H1 (cell line): Measurements from ENCODE around the gene TP53RK. TPM values are rescaled to one million over a fixed set of nuclear protein-coding genes. Genes with fewer than 3 reads are reported as not detected.

ENCODE experiments used
- CTCF ChIA-PET: fragments of 300-600 bp; sonication (Branson Sonifier 250); formaldehyde crosslinking; loops from one replicate; lab custom pipeline; 2021; ENCODE audit not compliant: partially characterized antibody; lab: Charles Lee
- POLR2A ChIA-PET: fragments of 300-600 bp; sonication (Branson Sonifier 250); formaldehyde crosslinking; loops from one replicate; lab custom pipeline; 2021; ENCODE audit warnings: inconsistent platforms; ENCODE audit not compliant: partially characterized antibody; lab: Charles Lee
- DNase-seq, 2 experiments: peaks; one replicate each; pipeline versions ENCODE4 v3.0.0 to v3.0.0-alpha.2; 2010 to 2022; ENCODE audit warnings: low spot score in 2 of 2, low read depth in 1 of 2, mixed read lengths in 1 of 2
- FAIRE-seq: peaks from 2 replicates; lab custom pipeline; 2011; peaks lifted over from hg19 to GRCh38; lab: Jason Lieb, UNC
- H2AFZ ChIP-seq: 2 replicates; pipeline ENCODE4 v1.8.1; 2012; ENCODE audit warnings: low read length, inconsistent platforms
- H2AK5ac ChIP-seq: 2 replicates; pipeline ENCODE4 v1.6.1; 2013; ENCODE audit warnings: low read depth, low read length
- H2BK120ac ChIP-seq: replicated peaks from 2 replicates; pipeline ENCODE3; 2013; ENCODE audit warnings: low read depth, low read length, inconsistent platforms
- H2BK12ac ChIP-seq: 2 replicates; pipeline ENCODE4 v1.6.1; 2013; ENCODE audit warnings: low read depth, low read length
- H2BK15ac ChIP-seq: 2 replicates; pipeline ENCODE4 v1.6.1; 2013; ENCODE audit warnings: low read length
- H2BK20ac ChIP-seq: 2 replicates; pipeline ENCODE4 v1.6.1; 2013; ENCODE audit warnings: low read length
- H2BK5ac ChIP-seq: 2 replicates; pipeline ENCODE4 v1.6.1; 2013; ENCODE audit warnings: low read depth, low read length
- H3K14ac ChIP-seq: 2 replicates; pipeline ENCODE4 v1.6.1; 2013; ENCODE audit warnings: inconsistent platforms; ENCODE audit not compliant: insufficient read length
- H3K18ac ChIP-seq: 2 replicates; pipeline ENCODE4 v1.6.1; 2013; ENCODE audit warnings: low read length; ENCODE audit errors: extremely low read depth
- H3K23ac ChIP-seq: 2 replicates; pipeline ENCODE4 v1.6.1; 2013; ENCODE audit warnings: inconsistent platforms; ENCODE audit not compliant: insufficient read length
- H3K23me2 ChIP-seq: 2 replicates; pipeline ENCODE4 v1.6.1; 2013; ENCODE audit warnings: low read depth, low read length
- H3K27ac ChIP-seq: 2 replicates; pipeline ENCODE4 v1.6.1; 2011; ENCODE audit warnings: low read depth, low read length, inconsistent platforms
- H3K27me3 ChIP-seq, 4 experiments: replicated peaks in 1 of 4; 1 replicate in 1 of 4; 2 replicates in 3 of 4; pipeline versions ENCODE4 v1.6.1 to v1.8.1; 2011 to 2013; ENCODE audit warnings: low read length in 3 of 4, mild to moderate bottlenecking in 3 of 4, inconsistent platforms in 2 of 4, mixed read lengths in 2 of 4, moderate library complexity in 1 of 4; ENCODE audit not compliant: control insufficient read depth in 3 of 4, insufficient read depth in 3 of 4; ENCODE audit errors: extremely low read depth in 1 of 4
- H3K36me3 ChIP-seq, 4 experiments: 2 replicates each; pipeline versions ENCODE4 v1.6.1 to v1.8.1; 2011 to 2013; ENCODE audit warnings: mild to moderate bottlenecking in 4 of 4, low read length in 3 of 4, moderate library complexity in 2 of 4, control low read depth in 1 of 4, inconsistent platforms in 1 of 4; ENCODE audit not compliant: insufficient read depth in 4 of 4, control insufficient read depth in 2 of 4
- H3K4ac ChIP-seq: replicated peaks from 2 replicates; pipeline ENCODE3; 2013; ENCODE audit warnings: low read length, low read depth, mixed read lengths, inconsistent platforms; ENCODE audit not compliant: insufficient read length
- H3K4me1 ChIP-seq, 4 experiments: replicated peaks in 1 of 4; 1 replicate in 1 of 4; 2 replicates in 3 of 4; pipeline versions ENCODE4 v1.6.1 to v1.8.1; 2011 to 2013; ENCODE audit warnings: low read length in 3 of 4, inconsistent platforms in 2 of 4, mixed read lengths in 1 of 4; ENCODE audit not compliant: insufficient read depth in 4 of 4, control insufficient read depth in 3 of 4
- H3K4me2 ChIP-seq, 2 experiments: 2 replicates each; pipeline versions ENCODE4 v1.6.1 to v1.8.1; 2011 to 2013; ENCODE audit warnings: low read depth in 2 of 2, low read length in 2 of 2, control low read depth in 1 of 2, inconsistent platforms in 1 of 2, mild to moderate bottlenecking in 1 of 2; ENCODE audit not compliant: insufficient read depth in 1 of 2
- H3K4me3 ChIP-seq, 4 experiments: fragments of 200-600, 300-600 bp in 1 of 4; sonication (generic), shearing (Covaris generic), sonication (Bioruptor Twin) in 1 of 4; 2 replicates each; pipeline versions ENCODE4 v1.5.1 to v1.8.1; 2011 to 2016; ENCODE audit warnings: low read length in 4 of 4, low read depth in 3 of 4, control low read depth in 2 of 4, inconsistent platforms in 2 of 4, mild to moderate bottlenecking in 2 of 4, mixed read lengths in 1 of 4, moderate library complexity in 1 of 4; ENCODE audit not compliant: insufficient read depth in 2 of 4; ENCODE audit errors: extremely low read depth in 1 of 4
- H3K56ac ChIP-seq: replicated peaks from 2 replicates; pipeline ENCODE3; 2013; ENCODE audit warnings: low read depth, mild to moderate bottlenecking, mixed read lengths, low read length, inconsistent platforms; ENCODE audit not compliant: insufficient read length
- H3K79me1 ChIP-seq: 2 replicates; pipeline ENCODE4 v1.6.1; 2013; ENCODE audit warnings: low read depth, low read length, control low read depth
- H3K79me2 ChIP-seq, 2 experiments: 2 replicates each; pipeline versions ENCODE4 v1.6.1 to v1.8.1; 2012 to 2013; ENCODE audit warnings: low read length in 2 of 2, mild to moderate bottlenecking in 2 of 2, inconsistent platforms in 1 of 2; ENCODE audit not compliant: insufficient read depth in 2 of 2, control insufficient read depth in 1 of 2
- H3K9ac ChIP-seq, 4 experiments: replicated peaks in 1 of 4; 1 replicate in 1 of 4; 2 replicates in 3 of 4; pipeline versions ENCODE4 v1.6.1 to v1.8.1; 2011 to 2013; ENCODE audit warnings: low read depth in 3 of 4, low read length in 3 of 4, control low read depth in 2 of 4, mild to moderate bottlenecking in 2 of 4, moderate library complexity in 2 of 4, inconsistent platforms in 1 of 4; ENCODE audit errors: extremely low read depth in 1 of 4
- H3K9me3 ChIP-seq, 2 experiments: 2 replicates each; pipeline versions ENCODE4 v1.6.1 to v1.8.1; 2012 to 2013; ENCODE audit warnings: mild to moderate bottlenecking in 2 of 2, moderate library complexity in 2 of 2, control low read depth in 1 of 2, inconsistent platforms in 1 of 2, low read depth in 1 of 2, low read length in 1 of 2, mixed read lengths in 1 of 2; ENCODE audit not compliant: insufficient read depth in 2 of 2
- H4K20me1 ChIP-seq, 2 experiments: replicated peaks in 1 of 2; 2 replicates each; pipeline versions ENCODE3 to v1.8.1; 2011 to 2013; ENCODE audit warnings: inconsistent platforms in 2 of 2, low read length in 2 of 2, mild to moderate bottlenecking in 1 of 2; ENCODE audit not compliant: insufficient read depth in 2 of 2, control insufficient read depth in 1 of 2
- H4K5ac ChIP-seq: 2 replicates; pipeline ENCODE4 v1.6.1; 2013; ENCODE audit warnings: low read length, low read depth, mixed read lengths, inconsistent platforms; ENCODE audit not compliant: insufficient read length
- H4K8ac ChIP-seq: 2 replicates; pipeline ENCODE4 v1.8.0; 2013; ENCODE audit warnings: mild to moderate bottlenecking, moderate library complexity, low read length, inconsistent platforms; ENCODE audit not compliant: insufficient read depth; ENCODE audit errors: extremely low read depth
- H4K91ac ChIP-seq: replicated peaks from 2 replicates; pipeline ENCODE3; 2013; ENCODE audit warnings: low read length, mixed read lengths, inconsistent platforms; ENCODE audit not compliant: insufficient read length
- GABPA ChIP-seq: IDR thresholded peaks from 2 replicates; pipeline ENCODE4 v1.6.1; 2011; ENCODE audit warnings: mild to moderate bottlenecking, low read length, moderate library complexity, borderline replicate concordance; ENCODE audit not compliant: insufficient read depth
- POU5F1 ChIP-seq: IDR thresholded peaks from 2 replicates; pipeline ENCODE4 v1.6.1; 2011; ENCODE audit warnings: low read depth, mild to moderate bottlenecking, low read length, moderate library complexity
- RAD21 ChIP-seq, 2 experiments: IDR thresholded peaks in 1 of 2; conservative IDR thresholded peaks in 1 of 2; 2 replicates each; pipeline ENCODE4 v1.6.1; 2011; ENCODE audit warnings: low read depth in 2 of 2, low read length in 2 of 2, improper control_type of control experiment in 1 of 2, inconsistent platforms in 1 of 2, mild to moderate bottlenecking in 1 of 2, moderate library complexity in 1 of 2
- SP1 ChIP-seq: IDR thresholded peaks from 2 replicates; pipeline ENCODE4 v1.6.1; 2011; ENCODE audit warnings: low read depth, low read length
- TAF7 ChIP-seq: optimal IDR thresholded peaks from 2 replicates; pipeline ENCODE3; 2011; ENCODE audit warnings: low read depth, mild to moderate bottlenecking, inconsistent platforms, low read length, moderate library complexity, borderline replicate concordance
- TEAD4 ChIP-seq: IDR thresholded peaks from 2 replicates; pipeline ENCODE4 v1.6.1; 2012; ENCODE audit warnings: low read depth, low read length, inconsistent platforms, mixed read lengths
- WGBS, 2 experiments: shearing (Covaris generic) in 1 of 2; methylation state at CpG; one replicate each; pipeline versions ENCODE4 v1.1.6 to v1.1.7; 2013 to 2015; ENCODE audit warnings: low lambda C conversion rate in 2 of 2, mixed read lengths in 2 of 2, inconsistent platforms in 1 of 2, low coverage in 1 of 2, missing lambda C conversion rate in 1 of 2; ENCODE audit not compliant: insufficient replicate concordance in 2 of 2, insufficient coverage in 1 of 2, insufficient read length in 1 of 2; ENCODE audit errors: extremely low coverage in 1 of 2, missing lambda C conversion rate in 1 of 2; 5-methylcytosine and 5-hydroxymethylcytosine counted together
- polyA plus RNA-seq, 7 experiments: library from polyadenylated mRNA; depleted of rRNA in 3 of 7; stranded (reverse) in 5 of 7; unstranded in 2 of 7; fragments of >200 nt in 5 of 7; fragments of 200-250 nt in 2 of 7; gene quantifications; 1 replicate in 5 of 7; 2 replicates in 1 of 7; 4 replicates in 1 of 7; pipeline versions ENCODE4 v1.2.1 to v1.2.3, GENCODE V29; 2011 to 2013; ENCODE audit warnings: missing spikeins in 2 of 7, mixed read lengths in 2 of 7
- total RNA-seq: library from RNA; stranded (reverse); fragmentation: NEBNext Ultra II Directional; extraction: Animal tissue kit (Norgen Biotek cat#: 25700); gene quantifications from 2 replicates; pipeline ENCODE4 v1.2.1, GENCODE V29; 2021
- TF ChIP-seq, protein P1 (sequence below): IDR thresholded peaks from 2 replicates; pipeline ENCODE4 v1.6.1; 2012; ENCODE audit warnings: inconsistent platforms
- TF ChIP-seq, protein P2 (sequence below): IDR thresholded peaks from 2 replicates; pipeline ENCODE4 v1.6.1; 2011; ENCODE audit warnings: low read length, improper control_type of control experiment

The TP53RK gene
- total and polyA plus RNA-seq, 2 of the 8 experiments (the other 6 are each of a cell fraction or from before 2014, with no cell fraction given), result 8.5 to 16.3 TPM

- Histone ChIP-seq H3K23me2 (no peaks in the 10 kb centered on the region), H2BK12ac (no peak overlapping the region), H4K20me1 (no peaks in the 10 kb centered on the region), H3K4ac (no peak overlapping the region), H3K4me2 (no peak overlapping the region), H3K9me3 (peaks cover 6 to 16% of the 10 kb centered on the region in 2 experiments; a peak in 3 of 4 replicates), H2BK20ac (no peak overlapping the region), H2BK15ac (no peak overlapping the region), H2BK5ac (no peak overlapping the region), H3K56ac (no peak overlapping the region), H3K4me3 (no peak overlapping the region), H3K18ac (no peak overlapping the region), H3K23ac (no peak overlapping the region), H3K14ac (no peak overlapping the region), H3K4me1 (peaks cover 3 to 17% (median 8%) of the 10 kb centered on the region in 4 experiments; a peak in 6 of 7 replicates), H3K36me3 (peaks cover 0 to 4% (median 0%) of the 10 kb centered on the region in 4 experiments; a peak in 1 of 8 replicates), H4K8ac (no peak overlapping the region), H2AK5ac (no peak overlapping the region), H3K27ac (no peak overlapping the region), H2AFZ (no peak overlapping the region), H4K91ac (no peak overlapping the region), H4K5ac (no peak overlapping the region), H3K27me3 (no peaks in the 10 kb centered on the region; a peak in 2 of 7 replicates), H3K79me1 (no peaks in the 10 kb centered on the region), H3K9ac (no peak overlapping the region), H3K79me2 (peaks cover 0 to 4% of the 10 kb centered on the region in 2 experiments; a peak in 1 of 4 replicates), H2BK120ac (no peak overlapping the region)
- FAIRE-seq (no peak), DNase-seq (no peak)
- TF ChIP-seq RAD21 (IDR thresholded peaks at IDR 0.05 in 1 of 2, conservative IDR thresholded peaks at IDR 0.05 in 1 of 2; ENCODE audit: low read depth in 2 of 2, low read length in 2 of 2), result no peak
- TF ChIP-seq, protein P1, sequence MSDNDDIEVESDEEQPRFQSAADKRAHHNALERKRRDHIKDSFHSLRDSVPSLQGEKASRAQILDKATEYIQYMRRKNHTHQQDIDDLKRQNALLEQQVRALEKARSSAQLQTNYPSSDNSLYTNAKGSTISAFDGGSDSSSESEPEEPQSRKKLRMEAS, result no peak
- TF ChIP-seq GABPA, result no peak
- TF ChIP-seq SP1, result no peak
- no peak for TF ChIP-seq TAF7
- TF ChIP-seq, protein P2, sequence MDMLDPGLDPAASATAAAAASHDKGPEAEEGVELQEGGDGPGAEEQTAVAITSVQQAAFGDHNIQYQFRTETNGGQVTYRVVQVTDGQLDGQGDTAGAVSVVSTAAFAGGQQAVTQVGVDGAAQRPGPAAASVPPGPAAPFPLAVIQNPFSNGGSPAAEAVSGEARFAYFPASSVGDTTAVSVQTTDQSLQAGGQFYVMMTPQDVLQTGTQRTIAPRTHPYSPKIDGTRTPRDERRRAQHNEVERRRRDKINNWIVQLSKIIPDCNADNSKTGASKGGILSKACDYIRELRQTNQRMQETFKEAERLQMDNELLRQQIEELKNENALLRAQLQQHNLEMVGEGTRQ, result no peak
- no peak for TF ChIP-seq TEAD4
- no peak for TF ChIP-seq POU5F1
- CTCF ChIA-PET, result interaction anchor here (0.6 to 4.4 kb wide), 5 partner anchors 10 to 465 kb away, joined by 3 to 21 read pairs (median 4); no protein-coding TSS in a partner anchor
- 97% methylated on average over 2 of the region's 2 CpGs; no CpG with 5 or more reads in 1 of the 2 experiments for whole genome bisulfite sequencing, 2 experiments
- POLR2A ChIA-PET, result no interaction called here
These were observed 19.0 kb downstream of the TP53RK start for GRCh38 chr20:46670228-46670584.
